ENCODE measurements around the gene CDK2. TPM values are rescaled to one million over a fixed set of nuclear protein-coding genes. Genes with fewer than 3 reads are reported as not detected.

Gene CDK2
- total and polyA plus RNA-seq, 2 of the 4 experiments (the other 2 are of a cell fraction) = 42.5 to 61.7 TPM

DNA sequence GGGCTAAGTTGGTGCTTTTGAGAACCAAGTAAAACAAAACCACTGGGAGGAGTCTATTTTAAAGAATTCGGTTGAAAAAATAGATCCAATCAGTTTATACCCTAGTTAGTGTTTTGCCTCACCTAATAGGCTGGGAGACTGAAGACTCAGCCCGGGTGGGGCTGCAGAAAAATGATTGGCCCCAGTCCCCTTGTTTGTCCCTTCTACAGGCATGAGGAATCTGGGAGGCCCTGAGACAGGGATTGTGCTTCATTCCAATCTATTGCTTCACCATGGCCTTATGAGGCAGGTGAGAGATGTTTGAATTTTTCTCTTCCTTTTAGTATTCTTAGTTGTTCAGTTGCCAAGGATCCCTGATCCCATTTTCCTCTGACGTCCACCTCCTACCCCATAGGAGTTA, 5.4 kb downstream of the CDK2 start:
- Histone ChIP-seq H4K5ac (ENCODE audit: low read depth, low read length) (no peak overlapping the region; the same call in 1 of the 2 replicates), H4K8ac (ENCODE audit: low read depth in 2 of 2, low read length in 2 of 2) (peak overlapping the region in 1 of 2 experiments; percentile 77; a peak in 2 of 4 replicates), H3K4me3 (ENCODE audit: insufficient read depth, low read depth, low read length) (no peak overlapping the region), H3K27ac (ENCODE audit: insufficient read depth, low read length) (no peak overlapping the region), H3K18ac (ENCODE audit: low read depth, low read length) (no peak overlapping the region), H3K79me1 (ENCODE audit: low read depth in 1 of 2, low read length in 2 of 2) (peaks cover 10 to 67% of the 10 kb centered on the region in 2 experiments; a peak in 3 of 4 replicates), H2BK20ac (ENCODE audit: low read depth, low read length) (no peak overlapping the region), H2BK5ac (ENCODE audit: low read depth, low read length, poor library complexity, severe bottlenecking) (peak overlapping the region; percentile 98), H3K23ac (ENCODE audit: low read depth, low read length) (no peak overlapping the region), H4K91ac (ENCODE audit: insufficient read depth, low read depth, low read length) (peak overlapping the region; percentile 72; the same call in 1 of the 2 replicates), H3K36me3 (ENCODE audit: control insufficient read depth, insufficient read depth, low read length) (peaks cover 5% of the 10 kb centered on the region), H3K14ac (replicated peaks; ENCODE audit: low read depth, low read length) (peak overlapping the region; percentile 73; the same call in 1 of the 2 replicates), H3K9ac (ENCODE audit: low read depth, low read length) (no peak overlapping the region), H2AK5ac (ENCODE audit: low read depth, low read length) (peak overlapping the region; percentile 33; the same call in 1 of the 2 replicates), H3K4ac (ENCODE audit: low read depth, low read length) (peak overlapping the region; percentile 91; the same call in 1 of the 2 replicates), H4K20me1 (ENCODE audit: insufficient read depth, low read length) (peaks cover 5% of the 10 kb centered on the region; the same call in 1 of the 2 replicates), H3K56ac (ENCODE audit: extremely low read depth, insufficient read depth, low read length) (peak overlapping the region; percentile 45; the same call in 1 of the 2 replicates), H3K9me3 (ENCODE audit: control insufficient read depth, insufficient read depth, low read length) (no peaks in the 10 kb centered on the region), H2AFZ (replicated peaks; ENCODE audit: low read length, poor library complexity) (peak overlapping the region; percentile 3), H2AK9ac (replicated peaks; ENCODE audit: low read depth, low read length, poor library complexity) (peak overlapping the region; percentile 17), H3K4me2 (ENCODE audit: low read depth, low read length) (peak overlapping the region; percentile 62), H3K9me1 (ENCODE audit: insufficient read depth, low read length) (peaks cover 10% of the 10 kb centered on the region; the same call in 1 of the 2 replicates), H2BK15ac (ENCODE audit: low read depth, low read length) (no peak overlapping the region), H3K27me3 (ENCODE audit: control insufficient read depth, insufficient read depth, low read length) (no peaks in the 10 kb centered on the region), H3K4me1 (ENCODE audit: control insufficient read depth, insufficient read depth, low read length) (peaks cover 8% of the 10 kb centered on the region), H2BK120ac (ENCODE audit: low read depth, low read length) (peak overlapping the region; percentile 78; the same call in 1 of the 2 replicates)
- ChIA-PET POLR2A (ENCODE audit: unreplicated experiment) (no interaction called here), CTCF (no interaction called here)
- no TSS peak for BruUV-seq (replicated peaks)
- intact Hi-C loops (cut with micrococcal nuclease) = no loop called here
- TF ChIP-seq POLR2A (IDR thresholded peaks at IDR 0.05; ENCODE audit: low read depth, low read length) (no peak), MAZ (IDR thresholded peaks at IDR 0.05; ENCODE audit: borderline replicate concordance, low read depth, low read length) (peak; percentile 5; the same call in 1 of the 2 replicates), RAD21 (IDR thresholded peaks at IDR 0.05; ENCODE audit: low read length) (no peak), CEBPB (IDR thresholded peaks at IDR 0.05; ENCODE audit: low read depth, low read length) (peak; percentile 93)
- TF ChIP-seq, protein P1, sequence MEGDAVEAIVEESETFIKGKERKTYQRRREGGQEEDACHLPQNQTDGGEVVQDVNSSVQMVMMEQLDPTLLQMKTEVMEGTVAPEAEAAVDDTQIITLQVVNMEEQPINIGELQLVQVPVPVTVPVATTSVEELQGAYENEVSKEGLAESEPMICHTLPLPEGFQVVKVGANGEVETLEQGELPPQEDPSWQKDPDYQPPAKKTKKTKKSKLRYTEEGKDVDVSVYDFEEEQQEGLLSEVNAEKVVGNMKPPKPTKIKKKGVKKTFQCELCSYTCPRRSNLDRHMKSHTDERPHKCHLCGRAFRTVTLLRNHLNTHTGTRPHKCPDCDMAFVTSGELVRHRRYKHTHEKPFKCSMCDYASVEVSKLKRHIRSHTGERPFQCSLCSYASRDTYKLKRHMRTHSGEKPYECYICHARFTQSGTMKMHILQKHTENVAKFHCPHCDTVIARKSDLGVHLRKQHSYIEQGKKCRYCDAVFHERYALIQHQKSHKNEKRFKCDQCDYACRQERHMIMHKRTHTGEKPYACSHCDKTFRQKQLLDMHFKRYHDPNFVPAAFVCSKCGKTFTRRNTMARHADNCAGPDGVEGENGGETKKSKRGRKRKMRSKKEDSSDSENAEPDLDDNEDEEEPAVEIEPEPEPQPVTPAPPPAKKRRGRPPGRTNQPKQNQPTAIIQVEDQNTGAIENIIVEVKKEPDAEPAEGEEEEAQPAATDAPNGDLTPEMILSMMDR (conservative IDR thresholded peaks at IDR 0.05; ENCODE audit: low read depth, low read length) = no peak
- DNase-seq (peak; percentile 84), ATAC-seq (ENCODE audit: low read depth) (0 out of 2 replicates have a peak, but pooled peaks have one; percentile 2)
- no CpG with 5 or more reads among the region's 3 CpGs for WGBS, 2 experiments (ENCODE audit: extremely low coverage in 2 of 2, insufficient read length in 1 of 2)
- dilution Hi-C loops (cut with HindIII; ENCODE audit: low sequenced_read_pairs, unreplicated experiment) = no loop called here
- in situ Hi-C loops (cut with MboI; ENCODE audit: low sequenced_read_pairs) = no loop called here
